Naive thymus-derived CD4-positive, alpha-beta T cell (primary cell): ENCODE results near the gene CSF1R. TPM values are rescaled to one million over a fixed set of nuclear protein-coding genes. Genes with fewer than 3 reads are reported as not detected.
A peak's percentile ranks its signal among the peaks of the same experiment; 100 is the strongest.
"Not testable (repeated sequence)": the region's sequence is repeated elsewhere in the genome, so short reads cannot be mapped to it uniquely, and the experiment has no call there.

Experiments used
- ATAC-seq: fragments of 150-1000 bp; cut with Tn5 transposase; 2 replicates; pipeline ENCODE4 v1.10.0; 2021; ENCODE audit warnings: mild to moderate bottlenecking, moderate library complexity
- CTCF ChIA-PET: fragments of 350-600 bp; sonication (Branson Sonifier 250); formaldehyde crosslinking; loops from one replicate; lab custom pipeline; 2021; ENCODE audit warnings: antibody characterized with exemption; lab: Charles Lee
- POLR2A ChIA-PET: fragments of 350-600 bp; sonication (Branson Sonifier 250); formaldehyde crosslinking; loops from one replicate; lab custom pipeline; 2021; ENCODE audit warnings: antibody characterized with exemption, inconsistent platforms; lab: Charles Lee
- DNase-seq, 9 donors: peaks; one replicate each; pipeline versions ENCODE4 v3.0.0 to v3.0.0-alpha.2; 2020 to 2022; ENCODE audit warnings: mixed read lengths in 1 of 9
- H3K27ac ChIP-seq: one replicate; pipeline ENCODE4 v1.7.0; 2013; ENCODE audit warnings: mild to moderate bottlenecking, low read depth, low read length, moderate library complexity
- H3K27me3 ChIP-seq, 2 donors: one replicate each; pipeline ENCODE4 v1.7.0; 2013; ENCODE audit warnings: low read length in 2 of 2, mild to moderate bottlenecking in 2 of 2, moderate library complexity in 2 of 2; ENCODE audit not compliant: control insufficient read depth in 2 of 2, insufficient read depth in 2 of 2
- H3K36me3 ChIP-seq, 3 experiments: 1 replicate in 2 of 3; 2 replicates in 1 of 3; pipeline ENCODE4 v1.7.0; 2013; ENCODE audit warnings: low read length in 3 of 3, mild to moderate bottlenecking in 3 of 3, moderate library complexity in 1 of 3; ENCODE audit not compliant: insufficient read depth in 3 of 3, control insufficient read depth in 2 of 3
- H3K4me1 ChIP-seq, 2 donors: one replicate each; pipeline ENCODE4 v1.7.0; 2013; ENCODE audit warnings: low read length in 2 of 2, mild to moderate bottlenecking in 2 of 2, moderate library complexity in 1 of 2; ENCODE audit not compliant: control insufficient read depth in 2 of 2, insufficient read depth in 2 of 2
- H3K4me3 ChIP-seq: 2 replicates; pipeline ENCODE4 v1.7.0; 2013; ENCODE audit warnings: mild to moderate bottlenecking, low read length
- H3K9me3 ChIP-seq, 3 experiments: 1 replicate in 2 of 3; 2 replicates in 1 of 3; pipeline ENCODE4 v1.7.0; 2013; ENCODE audit warnings: low read length in 3 of 3; ENCODE audit not compliant: control insufficient read depth in 2 of 3
- H3K27ac Mint-ChIP-seq, 9 donors: one replicate each; pipeline ENCODE4 v1.8.0; 2020 to 2022; ENCODE audit warnings: mixed read lengths in 9 of 9, mild to moderate bottlenecking in 8 of 9, moderate library complexity in 5 of 9, inconsistent platforms in 2 of 9
- H3K27me3 Mint-ChIP-seq, 5 donors: one replicate each; pipeline ENCODE4 v1.8.0; 2021 to 2022; ENCODE audit warnings: mixed read lengths in 5 of 5, mild to moderate bottlenecking in 1 of 5
- H3K36me3 Mint-ChIP-seq, 5 donors: one replicate each; pipeline ENCODE4 v1.8.0; 2020 to 2022; ENCODE audit warnings: mixed read lengths in 5 of 5, mild to moderate bottlenecking in 3 of 5, inconsistent platforms in 1 of 5
- H3K4me1 Mint-ChIP-seq, 7 donors: one replicate each; pipeline ENCODE4 v1.8.0; 2020 to 2022; ENCODE audit warnings: mixed read lengths in 7 of 7, mild to moderate bottlenecking in 3 of 7, inconsistent platforms in 1 of 7
- H3K4me3 Mint-ChIP-seq, 10 donors: one replicate each; pipeline ENCODE4 v1.8.0; 2020 to 2022; ENCODE audit warnings: mild to moderate bottlenecking in 10 of 10, mixed read lengths in 10 of 10, moderate library complexity in 6 of 10, inconsistent platforms in 2 of 10
- H3K9me3 Mint-ChIP-seq, 11 donors: one replicate each; pipeline ENCODE4 v1.8.0; 2020 to 2022; ENCODE audit warnings: mixed read lengths in 11 of 11, mild to moderate bottlenecking in 4 of 11, inconsistent platforms in 1 of 11, moderate library complexity in 1 of 11
- intact Hi-C, 2 donors: fragments of 100-400 bp; cut with micrococcal nuclease; formaldehyde crosslinking; loops; one replicate each; pipeline ENCODE4 v1.15.1; 2023
- polyA plus RNA-seq, 2 donors: library from polyadenylated mRNA; unstranded; fragments of 300-500 nt; fragmentation: Illumina TruSeq; gene quantifications; one replicate each; pipeline ENCODE4 v1.2.3, GENCODE V29; 2021
- total RNA-seq, 6 experiments: library from RNA in 5 of 6; stranded (reverse) in 5 of 6; gene quantifications; 1 replicate in 5 of 6; 2 replicates in 1 of 6; pipeline ENCODE4 v1.2.3 and lab custom pipeline; 2021 to 2026

CSF1R gene
- total and polyA plus RNA-seq, 7 experiments from 2014 or later: 0.09 to 92.4 (median 4.5) TPM

- DNase-seq (no peak), ATAC-seq (peak; percentile 47)
- Histone ChIP-seq H3K9me3 (no peaks in the 10 kb centered on the region), H3K4me1 (no peaks in the 10 kb centered on the region), H3K27ac (no peak overlapping the region), H3K27me3 (no peaks in the 10 kb centered on the region), H3K36me3 (peaks cover 24 to 94% (median 43%) of the 10 kb centered on the region in 3 experiments), H3K4me3 (no peak overlapping the region)
- no peaks in the 10 kb centered on the region for H3K9me3 Mint-ChIP-seq
- POLR2A ChIA-PET: interaction anchor here (1.1 kb wide), 1 partner anchor 14 kb away, joined by 4 read pairs; no protein-coding TSS in a partner anchor
- no peaks in the 10 kb centered on the region for H3K27me3 Mint-ChIP-seq
- peaks cover 0 to 4% (median 3%) of the 10 kb centered on the region in 7 donors for H3K4me1 Mint-ChIP-seq
- intact Hi-C loops: no loop called here
- H3K36me3 Mint-ChIP-seq: peaks cover 12 to 90% (median 42%) of the 10 kb centered on the region in 5 donors
- H3K4me3 Mint-ChIP-seq: no peak overlapping the region
- H3K27ac Mint-ChIP-seq: peak overlapping the region in 2 of 9 donors; percentile 47 to 56
- CTCF ChIA-PET: interaction anchor here (1.1 kb wide), 1 partner anchor 9 kb away, joined by 5 read pairs; no protein-coding TSS in a partner anchor
Measured at GRCh38 chr5:150035139-150035895, 51.0 kb downstream of the CSF1R start.

GRCh38 chr5:150034662-150035061 is 51.7 kb downstream of the CSF1R start:
- no peak overlapping the region for H3K4me3 Mint-ChIP-seq
- no peaks in the 10 kb centered on the region for H3K27me3 Mint-ChIP-seq
- Histone ChIP-seq H3K4me1 (no peaks in the 10 kb centered on the region), H3K36me3 (peaks cover 26 to 90% (median 44%) of the 10 kb centered on the region in 3 experiments), H3K27me3 (no peaks in the 10 kb centered on the region), H3K4me3 (no peak overlapping the region), H3K27ac (no peak overlapping the region), H3K9me3 (no peaks in the 10 kb centered on the region)
- ChIA-PET POLR2A (no interaction called here), CTCF (no interaction called here)
- no peak for ATAC-seq
- no peak overlapping the region for H3K27ac Mint-ChIP-seq
- no peaks in the 10 kb centered on the region for H3K9me3 Mint-ChIP-seq
- intact Hi-C loops: no loop called here
- H3K4me1 Mint-ChIP-seq: peaks cover 0 to 4% (median 3%) of the 10 kb centered on the region in 7 donors
- no peak for DNase-seq
- peaks cover 12 to 88% (median 40%) of the 10 kb centered on the region in 5 donors for H3K36me3 Mint-ChIP-seq

GRCh38 chr5:150033334-150033733 is 53.0 kb downstream of the CSF1R start:
- Mint-ChIP-seq H3K4me3 (no peak overlapping the region), H3K9me3 (no peaks in the 10 kb centered on the region), H3K27ac (peak overlapping the region in 3 of 9 donors; percentile 4 to 51 (median 12)), H3K27me3 (no peaks in the 10 kb centered on the region), H3K4me1 (peaks cover 0 to 4% (median 3%) of the 10 kb centered on the region in 7 donors), H3K36me3 (peaks cover 12 to 81% (median 36%) of the 10 kb centered on the region in 5 donors)
- no peak overlapping the region for H3K27ac ChIP-seq
- H3K36me3 ChIP-seq: peaks cover 31 to 92% (median 47%) of the 10 kb centered on the region in 3 experiments
- no peaks in the 10 kb centered on the region for H3K4me1 ChIP-seq
- no peak overlapping the region for H3K4me3 ChIP-seq
- ChIA-PET POLR2A (no interaction called here), CTCF (no interaction called here)
- no peaks in the 10 kb centered on the region for H3K27me3 ChIP-seq
- intact Hi-C loops: no loop called here
- H3K9me3 ChIP-seq: no peaks in the 10 kb centered on the region
- no peak for DNase-seq
- ATAC-seq: no peak

GRCh38 chr5:150028047-150028446 is 58.3 kb downstream of the CSF1R start:
- H3K27me3 Mint-ChIP-seq, H3K27ac Mint-ChIP-seq, H3K27me3 ChIP-seq, H3K4me1 ChIP-seq, DNase-seq, ATAC-seq, H3K27ac ChIP-seq, H3K9me3 ChIP-seq, CTCF ChIA-PET, H3K9me3 Mint-ChIP-seq, H3K4me1 Mint-ChIP-seq, H3K4me3 Mint-ChIP-seq, POLR2A ChIA-PET, intact Hi-C loops, H3K4me3 ChIP-seq: not testable (repeated sequence)
- peaks cover 6 to 59% (median 22%) of the 10 kb centered on the region in 5 donors for H3K36me3 Mint-ChIP-seq
- H3K36me3 ChIP-seq: peaks cover 29 to 86% (median 31%) of the 10 kb centered on the region in 3 experiments

- peaks cover 0 to 6% (median 0%) of the 10 kb centered on the region in 7 donors for H3K4me1 Mint-ChIP-seq
- no peak for DNase-seq
- POLR2A ChIA-PET: no interaction called here
- Histone ChIP-seq H3K4me1 (no peaks in the 10 kb centered on the region), H3K4me3 (no peak overlapping the region), H3K27ac (no peak overlapping the region), H3K27me3 (no peaks in the 10 kb centered on the region), H3K36me3 (peaks cover 22 to 86% (median 27%) of the 10 kb centered on the region in 3 experiments), H3K9me3 (no peaks in the 10 kb centered on the region)
- no peaks in the 10 kb centered on the region for H3K9me3 Mint-ChIP-seq
- intact Hi-C loops: no loop called here
- peaks cover 9 to 57% (median 24%) of the 10 kb centered on the region in 5 donors for H3K36me3 Mint-ChIP-seq
- H3K27ac Mint-ChIP-seq: peak overlapping the region in 2 of 9 donors; percentile 6 to 33
- no peaks in the 10 kb centered on the region for H3K27me3 Mint-ChIP-seq
- no peak for ATAC-seq
- no peak overlapping the region for H3K4me3 Mint-ChIP-seq
- CTCF ChIA-PET: no interaction called here
Measured at GRCh38 chr5:150026682-150027172, 59.6 kb downstream of the CSF1R start.

GRCh38 chr5:150024346-150024984 is 61.9 kb downstream of the CSF1R start:
- Histone ChIP-seq H3K9me3 (no peaks in the 10 kb centered on the region), H3K36me3 (peaks cover 9 to 90% (median 25%) of the 10 kb centered on the region in 3 experiments), H3K4me3 (no peak overlapping the region), H3K27me3 (no peaks in the 10 kb centered on the region), H3K27ac (no peak overlapping the region), H3K4me1 (no peaks in the 10 kb centered on the region)
- ATAC-seq: no peak
- intact Hi-C loops: no loop called here
- Mint-ChIP-seq H3K4me3 (no peak overlapping the region), H3K9me3 (no peaks in the 10 kb centered on the region), H3K27ac (no peak overlapping the region), H3K36me3 (peaks cover 8 to 62% (median 28%) of the 10 kb centered on the region in 5 donors), H3K27me3 (no peaks in the 10 kb centered on the region), H3K4me1 (peaks cover 0 to 18% (median 0%) of the 10 kb centered on the region in 7 donors)
- CTCF ChIA-PET: no interaction called here
- DNase-seq: no peak
- POLR2A ChIA-PET: no interaction called here
